HG02884 (cell line): Measurements from ENCODE around the gene TRIM77.
"Not testable (repeated sequence)": the region's sequence is repeated elsewhere in the genome, so short reads cannot be mapped to it uniquely, and the experiment has no call there.

ENCODE experiments used
- ATAC-seq: cut with Tn5 transposase; IDR thresholded peaks from one replicate; pipeline ENCODE4 v1.9.1; 2021; ENCODE audit warnings: mild to moderate bottlenecking, moderate library complexity; ENCODE audit not compliant: unreplicated experiment

The TRIM77 gene

GRCh38 chr11:89709999-89710398, at the start of gene TRIM77:
TSS of gene TRIM77 (plus strand) at chr11:89710299. CDS start at chr11:89710299, 0 bp downstream.
- ATAC-seq, result not testable (repeated sequence)

GRCh38 chr11:89667001-89667400, 43.1 kb upstream of the TRIM77 start:
- ATAC-seq, result no peak

GRCh38 chr11:89668158-89668557, 41.9 kb upstream of the TRIM77 start:
- ATAC-seq, result not testable (repeated sequence)

GRCh38 chr11:89669586-89669985, 40.5 kb upstream of the TRIM77 start:
- not testable (repeated sequence) for ATAC-seq

GRCh38 chr11:89669993-89670669, 40.0 kb upstream of the TRIM77 start:
- ATAC-seq, result not testable (repeated sequence)

DNA sequence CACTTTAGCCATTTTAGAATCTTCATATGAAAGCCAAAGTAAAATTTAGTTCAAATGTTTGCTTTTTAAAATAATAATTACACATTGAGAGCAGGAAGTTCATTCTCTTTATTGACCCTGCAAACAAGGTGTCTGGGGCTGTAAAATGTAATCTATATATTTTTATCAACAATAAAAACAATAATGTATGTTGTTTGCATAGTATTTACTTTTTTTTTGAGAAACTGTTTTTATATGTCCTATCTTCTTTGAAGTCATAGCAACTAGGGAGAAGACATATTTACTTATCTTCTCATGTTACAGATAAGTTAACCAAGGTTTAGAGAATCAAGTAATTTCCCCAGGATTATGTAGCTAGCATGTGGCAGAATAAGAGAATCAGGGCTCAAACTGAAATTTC, 37.6 kb upstream of the TRIM77 start:
- ATAC-seq, result not testable (repeated sequence)

- not testable (repeated sequence) for ATAC-seq
Measured at GRCh38 chr11:89673380-89673779, 36.7 kb upstream of the TRIM77 start.

- not testable (repeated sequence) for ATAC-seq
Measured at GRCh38 chr11:89675383-89675782, 34.7 kb upstream of the TRIM77 start.

DNA sequence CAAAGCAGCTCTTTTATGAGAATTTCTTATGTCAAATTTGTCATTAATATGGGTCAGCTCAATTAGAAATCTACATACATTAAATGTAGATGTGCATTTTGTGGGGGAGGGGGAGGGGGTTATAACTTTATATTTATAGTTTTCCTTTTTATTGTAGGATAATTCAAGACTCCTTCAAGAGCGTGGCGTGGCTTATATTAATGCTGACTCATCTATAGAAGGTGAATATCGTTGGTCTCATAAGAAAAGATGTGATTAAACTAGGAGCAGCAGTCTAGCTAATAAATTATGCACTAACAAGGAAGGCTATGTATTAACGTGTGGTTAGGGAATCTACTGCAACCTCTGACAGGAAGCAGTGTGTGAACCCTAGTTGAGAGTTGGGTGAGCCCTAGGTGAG, 34.2 kb upstream of the TRIM77 start:
- not testable (repeated sequence) for ATAC-seq

GRCh38 chr11:89707080-89707479, 3.0 kb upstream of the TRIM77 start:
- not testable (repeated sequence) for ATAC-seq

DNA sequence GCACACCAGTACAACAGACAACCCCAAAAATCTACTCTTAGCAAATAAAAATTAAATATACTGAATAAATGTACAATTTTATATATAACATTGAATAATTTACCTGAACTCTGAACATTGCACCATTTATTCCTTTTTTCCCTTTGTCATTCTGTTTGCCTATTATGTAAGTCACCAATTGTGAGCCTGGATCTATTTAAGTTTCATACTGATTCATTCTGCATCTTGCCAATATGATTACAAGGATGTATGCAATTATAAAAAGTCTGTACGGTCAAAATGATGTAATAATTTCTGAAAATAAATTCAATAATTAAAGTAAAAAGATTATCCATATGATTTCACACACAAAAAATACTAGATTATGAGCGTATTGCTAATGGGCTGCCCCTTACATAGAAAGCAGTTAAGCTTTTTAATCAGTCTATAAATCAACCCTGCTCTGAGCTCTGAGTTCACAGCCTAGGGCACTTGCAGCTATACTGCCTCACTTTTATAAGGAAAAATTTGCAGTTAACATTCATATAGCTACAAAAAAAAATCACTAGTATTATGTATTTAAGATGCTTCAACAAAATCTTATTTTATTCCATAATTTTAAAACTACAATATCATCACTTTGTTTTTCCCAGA, 14.9 kb downstream of the TRIM77 start:
- ATAC-seq, result not testable (repeated sequence)

DNA sequence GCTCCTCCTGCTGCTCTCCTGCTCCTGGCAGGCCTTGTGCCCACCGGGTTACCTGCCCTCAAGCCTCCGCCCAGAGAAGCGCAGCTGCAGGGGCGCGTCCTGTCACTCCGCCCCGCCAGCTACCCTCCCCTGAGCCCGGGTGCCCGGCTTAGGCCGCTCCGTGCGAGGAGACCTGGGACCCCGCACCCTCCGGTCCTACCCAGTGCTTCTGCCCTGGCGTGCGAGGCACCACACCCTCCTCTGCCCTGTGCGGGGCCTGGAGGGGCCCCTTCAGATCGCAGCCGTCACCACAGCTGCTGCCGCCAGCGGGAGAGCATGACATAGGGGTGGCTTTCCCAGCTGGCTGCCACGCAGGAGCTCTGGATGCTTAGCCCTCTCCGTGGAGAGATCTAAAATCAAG, 20.1 kb downstream of the TRIM77 start:
- not testable (repeated sequence) for ATAC-seq

DNA sequence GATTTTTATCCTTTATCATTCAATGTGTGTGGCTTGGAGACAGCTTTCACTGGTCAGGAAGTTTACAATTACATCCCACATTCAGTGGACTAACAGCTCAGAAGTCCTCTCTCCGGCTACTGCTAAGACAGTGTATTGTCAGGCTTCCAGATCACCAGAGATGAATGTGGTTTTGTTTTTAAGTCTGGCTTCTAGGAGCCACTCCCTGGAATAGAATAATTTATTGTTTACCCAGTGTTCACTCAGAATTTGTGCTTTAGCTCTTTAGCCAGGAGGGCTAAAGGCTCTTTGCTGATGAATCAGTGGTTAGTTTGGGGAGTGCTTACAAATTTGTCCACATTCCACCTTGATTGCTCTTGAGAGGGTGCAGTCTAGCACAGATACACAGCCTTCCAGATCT, 26.5 kb downstream of the TRIM77 start:
- no peak for ATAC-seq

DNA sequence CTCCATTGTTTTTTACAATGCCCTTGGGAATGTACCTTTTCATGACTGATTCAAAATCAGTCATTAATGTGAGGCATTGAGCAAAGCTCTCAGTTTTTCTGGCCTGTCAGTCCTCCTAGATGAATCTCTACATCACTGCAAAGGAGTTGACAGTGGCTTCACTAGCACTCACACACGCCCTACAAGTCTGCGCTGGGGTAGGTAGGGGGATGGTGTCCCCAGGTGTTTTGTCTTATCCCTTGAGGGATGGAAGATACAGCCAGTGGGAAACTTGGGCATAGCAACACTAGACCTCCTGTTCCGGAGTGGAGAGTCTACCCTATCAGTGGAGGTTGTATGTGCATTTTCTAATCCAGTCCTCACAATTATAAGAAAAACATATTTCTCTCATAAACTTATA, 27.0 kb downstream of the TRIM77 start:
- no peak for ATAC-seq

DNA sequence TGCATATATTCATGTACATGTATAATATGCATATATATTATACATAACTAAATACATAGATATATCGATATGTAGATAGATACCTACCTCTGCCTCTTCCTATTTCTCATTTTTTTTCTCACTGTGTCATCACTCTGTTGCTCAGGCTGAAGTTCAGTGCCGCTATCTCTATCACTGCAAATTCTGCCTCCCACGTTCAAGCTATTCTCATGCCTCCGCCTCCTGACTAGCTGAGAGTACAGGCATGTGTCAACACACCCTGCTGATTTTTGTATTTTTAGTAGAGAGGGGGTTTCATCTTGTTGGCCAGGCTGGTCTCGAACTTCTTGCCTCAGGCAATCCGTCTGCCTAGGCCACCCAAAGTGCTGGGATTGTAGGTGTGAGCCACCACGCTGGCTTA, 31.3 kb downstream of the TRIM77 start:
- ATAC-seq, result not testable (repeated sequence)

DNA sequence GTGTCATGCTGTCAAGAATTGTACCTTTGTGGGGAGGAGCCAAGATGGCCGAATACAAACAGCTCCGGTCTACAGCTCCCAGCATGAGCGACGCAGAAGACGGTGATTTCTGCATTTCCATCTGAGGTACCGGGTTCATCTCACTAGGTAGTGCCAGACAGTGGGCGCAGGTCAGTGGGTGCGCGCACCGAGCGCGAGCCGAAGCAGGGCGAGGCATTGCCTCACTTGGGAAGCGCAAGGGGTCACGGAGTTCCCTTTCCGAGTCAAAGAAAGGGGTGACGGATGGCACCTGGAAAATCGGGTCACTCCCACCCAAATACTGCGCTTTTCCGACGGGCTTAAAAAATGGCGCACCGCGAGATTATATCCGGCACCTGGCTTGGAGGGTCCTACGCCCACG, 34.1 kb downstream of the TRIM77 start:
- not testable (repeated sequence) for ATAC-seq

- not testable (repeated sequence) for ATAC-seq
Measured at GRCh38 chr11:89750822-89751221, 40.7 kb downstream of the TRIM77 start.
